ENCODE data around the gene IGF1R.

DNA sequence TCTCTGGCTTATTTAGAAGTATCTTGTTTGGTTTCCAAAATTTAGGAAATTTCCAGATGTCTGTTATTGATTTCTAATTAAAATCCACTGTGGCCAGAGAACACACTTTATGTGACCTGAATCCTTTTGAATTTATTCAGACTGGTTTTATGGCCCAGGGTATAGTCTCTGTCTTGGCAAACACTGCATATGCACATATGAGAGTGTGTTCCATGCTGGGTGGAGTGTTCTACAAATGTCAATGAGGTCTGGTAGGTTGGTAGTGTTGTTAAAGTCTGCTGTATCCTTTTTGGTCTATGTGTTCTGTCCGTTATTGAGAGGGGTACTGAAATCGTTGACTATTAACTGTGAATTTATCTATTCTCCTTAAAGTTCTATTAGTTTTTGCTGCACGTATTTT, 329.1 kb downstream of the IGF1R start:
- TF ChIP-seq, protein P1, sequence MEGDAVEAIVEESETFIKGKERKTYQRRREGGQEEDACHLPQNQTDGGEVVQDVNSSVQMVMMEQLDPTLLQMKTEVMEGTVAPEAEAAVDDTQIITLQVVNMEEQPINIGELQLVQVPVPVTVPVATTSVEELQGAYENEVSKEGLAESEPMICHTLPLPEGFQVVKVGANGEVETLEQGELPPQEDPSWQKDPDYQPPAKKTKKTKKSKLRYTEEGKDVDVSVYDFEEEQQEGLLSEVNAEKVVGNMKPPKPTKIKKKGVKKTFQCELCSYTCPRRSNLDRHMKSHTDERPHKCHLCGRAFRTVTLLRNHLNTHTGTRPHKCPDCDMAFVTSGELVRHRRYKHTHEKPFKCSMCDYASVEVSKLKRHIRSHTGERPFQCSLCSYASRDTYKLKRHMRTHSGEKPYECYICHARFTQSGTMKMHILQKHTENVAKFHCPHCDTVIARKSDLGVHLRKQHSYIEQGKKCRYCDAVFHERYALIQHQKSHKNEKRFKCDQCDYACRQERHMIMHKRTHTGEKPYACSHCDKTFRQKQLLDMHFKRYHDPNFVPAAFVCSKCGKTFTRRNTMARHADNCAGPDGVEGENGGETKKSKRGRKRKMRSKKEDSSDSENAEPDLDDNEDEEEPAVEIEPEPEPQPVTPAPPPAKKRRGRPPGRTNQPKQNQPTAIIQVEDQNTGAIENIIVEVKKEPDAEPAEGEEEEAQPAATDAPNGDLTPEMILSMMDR (IDR thresholded peaks at IDR 0.05; ENCODE audit: insufficient read depth, low read length, poor library complexity, severe bottlenecking), result no peak
- no peak for TF ChIP-seq EZH2phosphoT487 (conservative IDR thresholded peaks at IDR 0.05; ENCODE audit: low read length)
